Measurements from ENCODE around the gene TMEM97. TPM values are rescaled to one million over a fixed set of nuclear protein-coding genes. Genes with fewer than 3 reads are reported as not detected.

Gene TMEM97
- total and polyA plus RNA-seq, 9 of the 15 experiments (the other 6 are each of a cell fraction or from before 2014, with no cell fraction given): 34.6 to 121 (median 76.0) TPM

- 0 out of 2 replicates have a peak, but pooled peaks have one; percentile 6 for TF ChIP-seq SMARCA4 (IDR thresholded peaks at IDR 0.05)
- TF ChIP-seq, protein P1, sequence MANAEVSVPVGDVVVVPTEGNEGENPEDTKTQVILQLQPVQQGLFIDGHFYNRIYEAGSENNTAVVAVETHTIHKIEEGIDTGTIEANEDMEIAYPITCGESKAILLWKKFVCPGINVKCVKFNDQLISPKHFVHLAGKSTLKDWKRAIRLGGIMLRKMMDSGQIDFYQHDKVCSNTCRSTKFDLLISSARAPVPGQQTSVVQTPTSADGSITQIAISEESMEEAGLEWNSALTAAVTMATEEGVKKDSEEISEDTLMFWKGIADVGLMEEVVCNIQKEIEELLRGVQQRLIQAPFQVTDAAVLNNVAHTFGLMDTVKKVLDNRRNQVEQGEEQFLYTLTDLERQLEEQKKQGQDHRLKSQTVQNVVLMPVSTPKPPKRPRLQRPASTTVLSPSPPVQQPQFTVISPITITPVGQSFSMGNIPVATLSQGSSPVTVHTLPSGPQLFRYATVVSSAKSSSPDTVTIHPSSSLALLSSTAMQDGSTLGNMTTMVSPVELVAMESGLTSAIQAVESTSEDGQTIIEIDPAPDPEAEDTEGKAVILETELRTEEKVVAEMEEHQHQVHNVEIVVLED (CRISPR knock-in tag; IDR thresholded peaks at IDR 0.05): no peak
Measured at GRCh38 chr17:28319598-28319935, 567 bp downstream of the TMEM97 start (continued).

- Histone ChIP-seq H3K9me3 (replicated peaks; ENCODE audit: control insufficient read depth, insufficient read depth, low read depth, low read length) (no peaks in the 10 kb centered on the region), H3K79me2 (ENCODE audit: control insufficient read depth, insufficient read depth, low read length) (peaks cover 86% of the 10 kb centered on the region), H2AFZ (ENCODE audit: low read depth, low read length) (no peak overlapping the region), H3K9me1 (ENCODE audit: control insufficient read depth, insufficient read depth, low read length) (no peaks in the 10 kb centered on the region), H3K9ac (ENCODE audit: insufficient read depth in 1 of 2, low read depth in 2 of 2, low read length in 2 of 2) (peak overlapping the region; percentile 53 to 71; a peak in 3 of 4 replicates), H3K36me3 (ENCODE audit: control insufficient read depth, insufficient read depth, low read length) (peaks cover 44% of the 10 kb centered on the region), H3K4me2 (ENCODE audit: insufficient read depth, low read length) (peak overlapping the region; percentile 93), H4K20me1 (replicated peaks; ENCODE audit: control insufficient read depth, insufficient read depth, low read length) (0 out of 2 replicates have a peak, but pooled peaks cover 18% of the 10 kb centered on the region), H3K4me3 (peak overlapping the region; percentile 56), H3K27me3 (ENCODE audit: control insufficient read depth in 2 of 2, insufficient read depth in 2 of 2, low read length in 2 of 2) (no peaks in the 10 kb centered on the region), H3K27ac (ENCODE audit: extremely low read depth, low read depth, low read length) (no peak overlapping the region; the same call in 2 of the 3 replicates), H3K4me1 (replicated peaks in 1 of 2; ENCODE audit: control insufficient read depth in 2 of 2, insufficient read depth in 2 of 2, low read length in 2 of 2) (peaks cover 33 to 43% of the 10 kb centered on the region in 2 experiments)
- DNase-seq (ENCODE audit: extremely low read depth in 1 of 4, low spot score in 3 of 4) (peak in 1 of 4 experiments; percentile 34), ATAC-seq (no peak), FAIRE-seq (no peak)
- TF ChIP-seq POLR3G (IDR thresholded peaks at IDR 0.05; ENCODE audit: extremely low read depth, insufficient read length, insufficient replicate concordance): no peak
- no peak for TF ChIP-seq ASH1L (IDR thresholded peaks at IDR 0.05; ENCODE audit: borderline replicate concordance, low read depth, partially characterized antibody)
- TF ChIP-seq NR2C2 (CRISPR knock-in tag; IDR thresholded peaks at IDR 0.05): no peak
- peak; percentile 46; the same call in 1 of the 2 replicates for TF ChIP-seq NR2C2 (tag; IDR thresholded peaks at IDR 0.05)
- TF ChIP-seq HDAC1 (IDR thresholded peaks at IDR 0.05): peak in 1 of 2 experiments; percentile 56; a peak in 1 of 4 replicates
- peak; percentile 3; the same call in 1 of the 2 replicates for TF ChIP-seq NR2C1 (IDR thresholded peaks at IDR 0.05)
- TF ChIP-seq NR2C1 (tag; IDR thresholded peaks at IDR 0.05): no peak
- TF ChIP-seq, protein P2, sequence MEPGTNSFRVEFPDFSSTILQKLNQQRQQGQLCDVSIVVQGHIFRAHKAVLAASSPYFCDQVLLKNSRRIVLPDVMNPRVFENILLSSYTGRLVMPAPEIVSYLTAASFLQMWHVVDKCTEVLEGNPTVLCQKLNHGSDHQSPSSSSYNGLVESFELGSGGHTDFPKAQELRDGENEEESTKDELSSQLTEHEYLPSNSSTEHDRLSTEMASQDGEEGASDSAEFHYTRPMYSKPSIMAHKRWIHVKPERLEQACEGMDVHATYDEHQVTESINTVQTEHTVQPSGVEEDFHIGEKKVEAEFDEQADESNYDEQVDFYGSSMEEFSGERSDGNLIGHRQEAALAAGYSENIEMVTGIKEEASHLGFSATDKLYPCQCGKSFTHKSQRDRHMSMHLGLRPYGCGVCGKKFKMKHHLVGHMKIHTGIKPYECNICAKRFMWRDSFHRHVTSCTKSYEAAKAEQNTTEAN (CRISPR knock-in tag; IDR thresholded peaks at IDR 0.05): no peak
- peak; percentile 94 to 96 for TF ChIP-seq KDM1A (IDR thresholded peaks at IDR 0.05)
- BruUV-seq (replicated peaks): no TSS peak
- in situ Hi-C loops (cut with MboI): no loop called here
- CTCF ChIA-PET (ENCODE audit: low intra/inter-chr PET ratio): no interaction called here
- intact Hi-C loops (cut with micrococcal nuclease): no loop called here
- POLR2A ChIA-PET: interaction anchor here (0.8 to 4.9 kb wide), 3 partner anchors 8 to 279 kb away, joined by 3 to 62 read pairs (median 19); partner anchors contain the start of genes IFT20 and TNFAIP1
- 25% methylated on average over 8 of the region's 8 CpGs for WGBS (ENCODE audit: insufficient coverage, low coverage, missing lambda C conversion rate)
Measured at GRCh38 chr17:28320215-28321061, 1.4 kb downstream of the TMEM97 start.

All from K562 (cell line).